HL-60/S4 treated with phorbol 12-myristate 13-acetate at 8.2 ng/mL for 4 days and 3 days (cell line): ENCODE results near the gene LCE1F.

ENCODE experiments used
- in situ Hi-C: fragments of 300-500 bp; cut with MboI; formaldehyde crosslinking; loops from 2 replicates; pipeline ENCODE4 v1.15.0; 2022; ENCODE audit warnings: low sequenced_read_pairs

Gene LCE1F

GRCh38 chr1:152774875-152775274 lies at the start of gene LCE1F:
TSS of gene LCE1F (plus strand) at chr1:152775140. CDS start at chr1:152776372, 1,232 bp downstream.
- in situ Hi-C loops, result no loop called here

GRCh38 chr1:152725261-152725660 lies 49.7 kb upstream of the LCE1F start:
- in situ Hi-C loops, result no loop called here

GRCh38 chr1:152728986-152729385 lies 46.0 kb upstream of the LCE1F start:
- in situ Hi-C loops, result no loop called here

- in situ Hi-C loops, result no loop called here
Observed at GRCh38 chr1:152735648-152736047, 39.3 kb upstream of the LCE1F start.

- in situ Hi-C loops, result no loop called here
Observed at GRCh38 chr1:152737997-152738396, 36.9 kb upstream of the LCE1F start.

- in situ Hi-C loops, result no loop called here
Observed at GRCh38 chr1:152739841-152740240, 35.1 kb upstream of the LCE1F start.

GRCh38 chr1:152741656-152742055 lies 33.3 kb upstream of the LCE1F start:
- in situ Hi-C loops, result no loop called here

GRCh38 chr1:152743371-152744145 lies 31.4 kb upstream of the LCE1F start:
- in situ Hi-C loops, result no loop called here

- in situ Hi-C loops, result no loop called here
Observed at GRCh38 chr1:152745289-152745704, 29.6 kb upstream of the LCE1F start.

GRCh38 chr1:152745765-152746444 lies 29.0 kb upstream of the LCE1F start:
- in situ Hi-C loops, result no loop called here

GRCh38 chr1:152747831-152748230 lies 27.1 kb upstream of the LCE1F start:
- in situ Hi-C loops, result no loop called here

GRCh38 chr1:152752225-152752624 lies 22.7 kb upstream of the LCE1F start:
- in situ Hi-C loops, result no loop called here

GRCh38 chr1:152753586-152753985 lies 21.4 kb upstream of the LCE1F start:
- in situ Hi-C loops, result no loop called here

GRCh38 chr1:152756872-152757271 lies 18.1 kb upstream of the LCE1F start:
- in situ Hi-C loops, result no loop called here

GRCh38 chr1:152757747-152758146 lies 17.2 kb upstream of the LCE1F start, which contains the start of gene KPRP:
TSS of gene KPRP (plus strand) at chr1:152758025. CDS start at chr1:152759589, 1,564 bp downstream.
- in situ Hi-C loops, result no loop called here

- in situ Hi-C loops, result no loop called here
Observed at GRCh38 chr1:152758636-152759035, 16.3 kb upstream of the LCE1F start.

- in situ Hi-C loops, result no loop called here
Observed at GRCh38 chr1:152759453-152760173, 15.3 kb upstream of the LCE1F start.

GRCh38 chr1:152760551-152761190 lies 14.3 kb upstream of the LCE1F start:
- in situ Hi-C loops, result no loop called here

GRCh38 chr1:152761609-152762213 lies 13.2 kb upstream of the LCE1F start:
- in situ Hi-C loops, result no loop called here

- in situ Hi-C loops, result no loop called here
Observed at GRCh38 chr1:152768847-152769533, 6.0 kb upstream of the LCE1F start.
